ENCODE results near the gene SLC5A10.
"Not testable (repeated sequence)": the region's sequence is repeated elsewhere in the genome, so short reads cannot be mapped to it uniquely, and the experiment has no call there.

Gene SLC5A10

DNA sequence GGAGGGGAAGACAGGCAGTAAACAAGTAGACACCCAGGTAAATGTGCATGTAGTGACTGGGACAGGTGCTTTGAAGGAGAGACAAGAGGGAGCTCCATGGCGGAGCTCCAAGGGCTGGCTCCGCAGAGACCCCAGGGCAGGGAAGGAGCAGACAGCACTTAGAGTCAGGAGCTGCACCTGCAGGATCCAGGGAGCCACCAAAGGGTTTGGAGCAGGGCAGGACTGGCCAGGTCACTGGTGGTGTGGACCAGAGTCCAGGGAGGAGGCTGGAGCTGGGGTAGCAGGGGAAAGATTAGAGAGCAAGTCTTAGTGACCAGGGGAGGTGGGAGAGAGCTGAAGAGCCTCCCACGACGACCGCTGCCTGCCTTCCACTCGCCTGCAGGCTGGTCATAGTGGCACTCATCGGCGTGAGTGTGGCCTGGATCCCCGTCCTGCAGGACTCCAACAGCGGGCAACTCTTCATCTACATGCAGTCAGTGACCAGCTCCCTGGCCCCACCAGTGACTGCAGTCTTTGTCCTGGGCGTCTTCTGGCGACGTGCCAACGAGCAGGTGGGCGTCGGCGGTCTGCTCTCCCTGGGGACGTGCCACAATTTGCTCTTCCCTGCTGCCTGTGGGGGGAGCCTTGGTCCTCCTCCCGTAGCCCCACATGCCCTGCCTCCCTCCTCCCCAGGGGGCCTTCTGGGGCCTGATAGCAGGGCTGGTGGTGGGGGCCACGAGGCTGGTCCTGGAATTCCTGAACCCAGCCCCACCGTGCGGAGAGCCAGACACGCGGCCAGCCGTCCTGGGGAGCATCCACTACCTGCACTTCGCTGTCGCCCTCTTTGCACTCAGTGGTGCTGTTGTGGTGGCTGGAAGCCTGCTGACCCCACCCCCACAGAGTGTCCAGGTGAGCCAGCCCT, 67.3 kb downstream of the SLC5A10 start:
- no peak for DNase-seq (ENCODE audit: low read depth)

DNA sequence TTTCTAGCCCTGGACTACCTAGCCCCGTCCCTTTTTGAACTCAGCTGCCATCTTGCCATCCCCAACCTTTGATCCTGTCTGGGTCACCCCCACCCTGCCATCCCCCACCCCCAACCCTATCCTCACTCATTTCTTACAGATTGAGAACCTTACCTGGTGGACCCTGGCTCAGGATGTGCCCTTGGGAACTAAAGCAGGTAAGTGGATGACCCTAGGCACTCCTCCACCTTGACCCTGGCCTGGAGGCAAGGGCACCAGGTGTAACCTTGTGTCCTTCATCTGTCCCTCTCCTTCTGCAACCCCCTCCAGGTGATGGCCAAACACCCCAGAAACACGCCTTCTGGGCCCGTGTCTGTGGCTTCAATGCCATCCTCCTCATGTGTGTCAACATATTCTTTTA, 68.1 kb downstream of the SLC5A10 start:
- DNase-seq (ENCODE audit: low read depth) = no peak

DNA sequence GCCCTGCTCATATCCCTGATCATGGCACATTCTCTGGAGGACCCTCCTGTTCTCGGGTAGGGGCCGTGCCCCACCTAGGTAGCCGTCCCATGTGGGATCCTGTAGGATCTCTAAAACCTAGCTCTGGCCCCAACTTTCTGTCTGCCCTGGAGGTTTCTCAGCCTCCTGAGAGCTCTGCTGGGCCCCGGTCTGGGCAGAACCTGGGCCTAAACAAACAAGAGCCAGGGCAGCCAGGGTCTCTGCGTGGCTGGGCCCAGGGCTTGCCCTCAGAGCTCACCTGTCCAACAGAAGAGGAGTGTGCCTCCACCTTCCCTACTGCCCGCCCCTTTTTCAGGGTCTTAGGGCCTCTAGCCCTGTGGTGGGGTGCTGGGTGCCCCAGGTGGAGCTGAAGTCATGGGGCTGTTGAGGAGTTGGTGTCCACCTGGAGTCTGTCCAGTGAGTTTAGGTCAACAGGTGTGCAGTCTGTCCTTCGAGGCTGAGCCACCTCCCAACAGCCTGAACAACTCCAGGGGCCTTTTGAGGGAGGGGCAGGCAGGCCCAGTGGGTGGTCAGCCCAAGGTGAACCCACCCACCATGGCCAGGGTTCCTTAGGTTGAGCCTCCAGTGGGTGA, 69.2 kb downstream of the SLC5A10 start:
- not testable (repeated sequence) for DNase-seq (ENCODE audit: low read depth)

DNA sequence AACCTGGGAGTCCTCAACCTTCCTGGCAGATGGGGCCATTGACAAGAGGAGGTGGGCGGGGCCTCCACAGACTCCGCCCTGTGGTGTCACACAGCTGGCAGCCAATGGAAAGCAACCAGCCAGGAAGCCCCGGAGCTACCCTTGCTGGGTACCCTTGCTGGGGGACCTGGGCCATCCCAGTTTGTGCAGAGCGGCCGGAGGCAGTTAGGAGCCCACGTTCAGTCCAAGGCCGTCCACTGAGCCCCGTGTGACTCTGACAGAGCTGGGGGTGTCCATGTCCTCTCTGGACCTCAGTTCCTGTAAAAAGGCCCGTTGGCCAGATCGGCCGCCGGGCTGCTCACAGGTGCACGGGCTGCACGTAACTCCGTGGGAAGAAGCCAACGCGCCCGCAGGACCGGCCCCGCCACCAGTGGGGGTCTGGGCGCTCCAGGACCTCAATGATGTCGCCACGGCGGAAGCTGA, 69.7 kb downstream of the SLC5A10 start:
- DNase-seq (ENCODE audit: low read depth) = no peak

DNA sequence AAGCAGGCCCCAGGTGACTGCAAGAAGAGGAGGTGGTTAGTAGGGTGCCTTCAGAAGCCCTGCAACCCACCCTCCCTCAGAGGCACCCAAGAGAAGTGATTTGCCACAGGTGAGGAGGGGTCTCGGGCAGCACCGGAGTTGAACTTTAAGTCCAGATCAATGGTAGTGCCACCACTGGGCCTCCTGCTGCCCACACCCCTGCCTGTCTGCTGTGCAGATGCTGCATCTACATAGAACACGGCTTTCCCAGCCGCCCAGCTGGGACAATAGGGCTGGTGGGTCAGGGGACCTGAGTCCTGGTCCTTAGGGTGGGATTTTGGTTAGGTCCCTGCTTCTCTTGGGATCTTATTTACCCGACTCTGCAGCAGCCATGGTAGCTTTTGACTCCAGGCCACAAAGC, 70.2 kb downstream of the SLC5A10 start:
- no peak for DNase-seq (ENCODE audit: low read depth)

GRCh38 chr17:19022747-19023146, 70.8 kb downstream of the SLC5A10 start:
- DNase-seq (ENCODE audit: low read depth) = no peak

DNA sequence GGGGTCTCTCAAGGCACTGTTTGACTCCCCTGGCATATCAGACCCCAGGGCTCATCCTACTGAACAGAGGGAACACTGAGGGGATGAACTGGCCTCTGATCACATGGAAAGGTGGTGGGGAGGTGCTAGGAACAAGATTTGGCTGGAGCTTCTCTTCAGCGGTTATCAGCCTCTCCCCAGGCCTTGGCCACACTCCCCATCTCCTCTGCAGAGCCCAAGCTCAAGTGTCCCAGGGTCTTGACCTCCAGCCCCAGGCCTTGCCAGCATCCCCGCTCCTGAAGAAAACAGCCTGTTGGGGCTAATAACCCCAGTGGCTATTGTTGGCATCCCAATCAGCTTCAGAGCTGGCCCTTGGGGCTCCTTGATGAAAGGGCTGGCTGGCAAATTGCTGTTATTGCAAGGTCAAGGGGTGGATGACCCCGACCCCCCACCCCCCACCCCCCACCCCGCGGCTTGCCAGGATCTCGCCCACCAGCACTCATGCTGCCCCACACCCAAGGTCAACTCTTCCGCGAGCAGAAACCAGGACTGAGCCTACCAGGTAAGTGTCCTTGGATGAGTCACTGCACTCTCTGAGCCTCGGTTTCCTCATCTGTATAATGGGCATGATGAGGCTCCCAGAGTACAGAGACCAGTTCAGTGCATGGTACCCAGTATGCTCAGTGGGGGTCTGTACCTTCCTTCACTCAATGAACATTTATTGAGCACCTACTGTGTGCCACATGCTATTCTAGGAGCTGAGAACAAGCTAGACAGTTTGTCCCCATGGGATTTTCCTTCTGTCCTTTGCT, 71.4 kb downstream of the SLC5A10 start:
- no peak for DNase-seq (ENCODE audit: low read depth)

DNA sequence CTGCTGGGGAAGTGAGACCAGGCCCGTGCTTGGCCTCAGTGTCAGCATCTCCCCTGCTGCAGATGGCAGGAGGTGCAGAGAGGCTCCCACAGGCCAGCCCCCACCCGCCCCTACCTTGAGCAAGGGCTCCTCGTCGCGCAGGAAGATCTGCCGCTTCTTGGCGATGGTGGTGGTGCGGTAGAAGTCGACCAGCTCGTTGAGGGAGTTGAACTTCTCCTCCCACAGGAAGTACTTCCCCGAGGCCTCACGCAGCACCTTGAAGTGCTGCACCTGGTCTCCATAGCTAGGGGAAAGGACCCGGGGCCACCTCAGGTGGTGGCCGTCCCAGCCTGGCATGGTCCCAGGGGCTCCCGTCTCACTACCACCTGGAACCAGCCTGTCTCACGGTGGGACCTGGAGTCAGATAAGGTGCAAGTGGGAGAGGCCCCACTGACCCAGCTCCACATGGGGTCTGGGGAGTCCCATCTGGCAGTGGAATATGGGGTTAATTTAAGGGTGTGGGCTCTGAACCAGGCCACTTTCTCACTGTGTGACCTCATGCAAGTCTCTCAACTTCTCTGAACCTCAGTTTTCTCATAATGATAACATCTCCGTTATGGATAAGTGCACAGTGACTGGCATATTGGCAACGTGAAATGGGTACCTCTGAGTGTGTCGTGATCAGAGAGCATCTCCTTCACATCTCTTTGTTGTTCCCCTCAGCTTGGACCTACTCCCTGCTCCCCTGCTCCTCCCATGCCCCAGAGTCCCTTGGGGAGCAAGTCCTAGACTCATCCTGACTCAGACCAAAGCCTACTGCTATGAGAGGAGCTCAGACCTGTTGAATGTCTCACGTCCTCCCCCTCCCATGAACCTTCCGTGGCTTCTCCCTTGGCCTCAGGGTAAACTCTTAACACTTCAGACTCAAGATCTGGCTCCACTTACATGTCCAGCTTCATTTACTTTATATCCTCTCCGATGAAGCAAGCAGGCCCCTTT, 72.4 kb downstream of the SLC5A10 start:
- no peak for DNase-seq (ENCODE audit: low read depth)

DNA sequence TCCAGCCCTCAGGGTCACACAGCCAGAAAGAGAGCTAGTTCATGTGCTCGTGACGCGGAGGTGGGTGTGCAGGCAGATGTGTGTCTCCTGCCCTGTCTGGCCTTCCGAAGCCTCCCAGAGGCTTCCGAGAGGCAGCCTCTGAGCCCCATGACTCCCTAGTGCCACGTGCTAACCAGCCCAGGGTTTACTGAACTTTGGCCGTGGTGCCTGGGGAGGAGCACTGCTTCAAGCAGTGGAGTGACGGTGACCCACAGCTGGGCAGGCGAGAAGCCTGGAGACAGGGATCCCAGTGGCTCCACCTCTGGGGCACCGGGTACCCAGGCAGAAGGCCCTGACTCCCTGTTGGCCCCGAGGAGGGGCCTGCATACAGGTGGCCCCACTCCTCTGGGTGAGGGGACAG, 76.7 kb downstream of the SLC5A10 start:
- not testable (repeated sequence) for DNase-seq (ENCODE audit: low read depth)

- DNase-seq (ENCODE audit: low read depth) = not testable (repeated sequence)
Measured at GRCh38 chr17:19029740-19030139, 77.8 kb downstream of the SLC5A10 start.

DNA sequence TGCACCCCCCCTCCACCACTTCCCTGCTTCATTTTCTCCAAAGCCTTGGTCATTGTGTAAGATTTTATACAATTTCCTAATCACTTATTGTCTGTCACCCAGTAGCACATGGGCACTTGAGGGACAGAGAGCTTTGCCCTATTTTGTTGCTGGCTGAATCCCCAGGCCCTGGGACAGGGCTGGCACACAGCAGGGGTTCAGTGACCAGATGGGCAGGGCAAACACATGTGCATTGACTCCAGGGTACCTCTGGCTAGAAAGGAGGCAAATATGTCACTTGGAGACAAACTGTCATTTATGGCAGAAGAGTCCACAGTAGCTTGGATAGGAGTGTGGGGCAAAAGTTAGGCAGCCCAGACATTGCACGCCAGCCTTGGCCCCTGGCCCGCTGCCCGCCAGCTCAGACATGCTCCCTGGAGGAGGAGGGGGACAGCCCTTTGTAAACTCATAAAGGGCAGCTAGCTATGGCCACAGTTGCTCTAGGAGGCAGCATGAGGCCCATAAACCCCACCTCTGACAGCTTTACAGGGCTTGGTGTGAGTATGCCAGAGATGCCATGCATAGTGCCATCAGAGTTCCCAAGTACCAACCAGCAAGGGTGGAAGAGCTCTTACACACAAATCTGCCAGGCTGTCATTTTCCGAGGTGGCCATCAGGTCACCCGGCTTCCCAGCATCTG, 78.9 kb downstream of the SLC5A10 start:
- DNase-seq (ENCODE audit: low read depth) = not testable (repeated sequence)

- not testable (repeated sequence) for DNase-seq (ENCODE audit: low read depth)
Measured at GRCh38 chr17:19031729-19032128, 79.8 kb downstream of the SLC5A10 start.

- not testable (repeated sequence) for DNase-seq (ENCODE audit: low read depth)
Measured at GRCh38 chr17:19032377-19032988, 80.5 kb downstream of the SLC5A10 start.

DNA sequence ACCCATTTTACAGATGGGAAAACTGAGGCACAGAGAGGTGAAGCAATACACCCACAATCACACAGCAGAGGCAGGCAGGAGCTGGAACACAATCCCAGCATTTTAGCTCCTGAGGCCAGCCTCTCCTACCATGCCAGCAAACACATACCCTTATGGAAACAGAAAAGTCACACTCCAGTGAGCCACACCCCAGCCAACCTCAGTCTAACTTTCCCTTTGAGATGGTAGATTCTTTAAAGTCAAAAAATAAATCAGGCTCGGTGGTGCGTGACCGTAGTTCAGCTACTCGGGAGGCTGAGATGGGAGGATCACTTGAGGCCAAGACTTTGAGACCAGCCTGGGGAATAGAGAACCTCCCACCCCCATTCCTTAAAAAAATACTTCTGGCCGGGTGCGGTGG, 84.2 kb downstream of the SLC5A10 start:
- DNase-seq (ENCODE audit: low read depth) = not testable (repeated sequence)

DNA sequence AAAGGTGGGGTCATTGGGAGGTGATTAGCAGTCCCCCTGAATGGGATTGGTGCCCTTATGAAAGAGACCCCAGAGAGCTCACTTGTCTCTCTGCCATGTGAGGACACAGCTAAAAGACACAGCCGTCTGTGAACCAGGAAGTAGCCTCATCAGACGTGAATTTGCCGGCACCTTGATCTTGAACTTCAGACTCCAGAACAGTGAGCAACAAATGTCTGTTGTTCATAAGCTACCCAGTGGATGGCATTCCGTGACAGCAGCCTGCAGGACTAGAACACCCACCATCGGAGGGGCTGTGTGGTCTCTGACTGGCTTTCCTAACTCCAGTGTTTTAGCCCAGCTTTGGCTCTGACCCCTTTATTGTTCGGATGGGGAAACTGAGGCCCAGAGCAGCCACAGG, 85.6 kb downstream of the SLC5A10 start:
- DNase-seq (ENCODE audit: low read depth) = not testable (repeated sequence)

- not testable (repeated sequence) for DNase-seq (ENCODE audit: low read depth)
Measured at GRCh38 chr17:19038007-19038406, 86.0 kb downstream of the SLC5A10 start.

- DNase-seq (ENCODE audit: low read depth) = not testable (repeated sequence)
Measured at GRCh38 chr17:19038730-19039129, 86.8 kb downstream of the SLC5A10 start.

DNA sequence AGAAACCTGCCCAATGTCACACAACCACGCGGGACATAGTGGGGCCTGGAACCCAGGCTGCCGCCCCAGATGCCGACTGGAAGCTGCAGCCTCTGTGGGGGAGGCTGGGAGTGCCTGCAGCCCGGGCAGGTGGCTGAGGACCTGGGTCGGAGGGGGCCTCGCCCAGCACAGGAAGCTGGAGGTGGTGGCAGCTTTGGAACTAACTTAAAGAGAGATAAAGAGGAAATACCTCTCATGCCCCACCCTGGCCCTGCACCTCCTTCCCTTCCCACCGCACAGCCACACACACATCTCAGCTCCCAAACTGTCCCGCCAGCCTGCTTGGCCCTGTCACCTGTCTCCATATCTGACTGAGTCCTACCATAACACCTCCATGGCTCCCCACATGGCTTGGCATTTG, 88.4 kb downstream of the SLC5A10 start:
- not testable (repeated sequence) for DNase-seq (ENCODE audit: low read depth)

GRCh38 chr17:19041871-19042270, 89.9 kb downstream of the SLC5A10 start:
- DNase-seq (ENCODE audit: low read depth) = not testable (repeated sequence)

DNA sequence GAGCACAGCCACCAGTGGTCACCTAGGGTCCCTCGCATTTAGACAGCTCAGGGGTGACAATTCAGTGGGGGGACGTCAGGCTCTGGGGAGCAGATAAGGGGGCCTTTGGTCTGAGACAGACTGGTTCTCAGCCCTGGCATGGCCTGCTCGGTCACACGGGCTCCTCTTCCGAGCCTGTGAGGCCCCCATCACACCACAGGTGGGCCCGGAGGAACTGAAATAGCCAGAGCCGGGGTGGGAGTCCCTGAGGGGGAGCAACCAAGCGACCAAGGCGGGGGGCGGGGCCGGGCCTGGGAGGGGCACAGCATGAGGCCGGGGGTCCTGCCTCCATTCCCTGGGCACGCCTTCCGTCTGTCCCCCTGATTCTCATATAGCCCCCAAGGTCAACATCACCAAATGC, 90.4 kb downstream of the SLC5A10 start:
- not testable (repeated sequence) for DNase-seq (ENCODE audit: low read depth)

Measured in HS-27A (cell line).